ENCODE data around the gene JAG1.

The JAG1 gene

GRCh38 chr20:10639737-10640556 lies 33.9 kb downstream of the JAG1 start:
- no peak for DNase-seq (ENCODE audit: low read depth in 2 of 2, low spot score in 1 of 2)

GRCh38 chr20:10639077-10639736 lies 34.6 kb downstream of the JAG1 start:
- DNase-seq (ENCODE audit: low read depth in 2 of 2, low spot score in 1 of 2) = no peak

DNA sequence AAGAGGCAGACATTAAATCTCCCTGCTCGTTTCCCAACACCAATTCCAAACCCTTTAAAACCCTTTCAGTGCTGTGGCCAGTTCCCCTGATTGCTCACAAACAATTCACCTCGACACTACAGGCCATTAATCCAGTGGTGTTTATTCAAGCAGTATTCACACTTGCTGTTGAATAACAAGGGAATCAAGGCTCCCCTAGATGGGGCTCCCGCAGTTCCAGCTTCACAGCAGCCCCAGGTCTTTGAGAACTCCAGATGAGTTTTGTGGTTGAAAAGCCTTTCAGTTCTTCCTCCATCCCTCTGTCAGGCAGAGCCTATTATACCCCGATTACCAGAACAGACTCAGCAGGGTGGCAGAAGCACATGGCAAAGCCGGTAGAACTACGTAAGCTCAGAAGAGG lies 36.2 kb downstream of the JAG1 start:
- no peak for DNase-seq (ENCODE audit: low read depth in 2 of 2, low spot score in 1 of 2)

DNA sequence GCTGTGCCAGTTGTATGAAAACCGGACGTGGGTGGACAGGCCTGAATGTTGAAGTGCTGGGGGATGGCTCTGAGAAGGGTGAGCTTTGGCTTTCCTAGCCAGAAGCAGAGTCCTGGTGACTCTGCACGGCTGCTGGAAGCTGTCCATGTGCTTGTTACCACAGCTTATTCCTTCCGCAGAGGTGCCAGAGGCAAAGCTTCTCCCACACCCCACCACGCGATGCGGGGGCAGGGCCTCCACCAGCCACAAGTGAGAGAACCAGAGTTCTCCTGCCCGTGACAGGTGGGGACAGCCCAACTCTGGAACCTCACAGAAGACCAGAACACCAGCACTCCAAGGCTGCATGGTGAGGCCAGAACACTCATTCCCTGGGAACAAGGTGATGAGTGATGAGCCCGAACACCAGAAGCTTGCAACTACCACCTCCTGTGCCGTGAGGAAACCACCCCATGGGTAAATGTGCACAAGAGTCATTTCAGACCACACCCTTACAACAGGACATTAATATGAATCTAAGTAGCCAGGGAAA lies 36.7 kb downstream of the JAG1 start:
- no peak for DNase-seq (ENCODE audit: low read depth in 2 of 2, low spot score in 1 of 2)

DNA sequence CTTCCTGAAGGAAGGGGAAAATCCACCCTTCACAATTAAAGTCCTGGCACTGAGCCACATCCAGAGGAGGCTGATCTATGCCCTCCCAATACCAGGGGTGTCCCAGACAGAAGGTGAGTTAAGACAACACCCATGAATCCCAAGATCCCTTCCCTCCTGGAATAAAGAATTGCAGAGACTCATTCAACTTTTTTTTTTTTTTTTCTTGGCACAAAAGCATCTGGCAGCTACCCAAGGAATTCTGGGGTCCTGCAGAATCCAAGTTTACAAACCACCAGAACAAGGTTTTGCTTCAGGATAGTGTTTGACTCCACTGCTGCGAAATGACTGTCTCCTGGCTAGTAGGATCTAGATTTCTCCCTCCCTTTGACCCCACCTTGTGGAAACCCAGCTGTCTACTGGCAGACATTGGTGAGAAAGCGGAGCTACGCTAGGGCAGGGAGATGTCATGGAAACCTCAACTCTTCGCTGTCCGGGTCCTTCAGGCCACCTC lies 37.4 kb downstream of the JAG1 start:
- DNase-seq (ENCODE audit: low read depth in 2 of 2, low spot score in 1 of 2) = no peak

- DNase-seq (ENCODE audit: low read depth in 2 of 2, low spot score in 1 of 2) = no peak
Measured at GRCh38 chr20:10635476-10636208, 38.2 kb downstream of the JAG1 start.

- DNase-seq (ENCODE audit: low read depth in 2 of 2, low spot score in 1 of 2) = no peak
Measured at GRCh38 chr20:10634683-10635411, 39.0 kb downstream of the JAG1 start.

GRCh38 chr20:10634211-10634610 lies 39.6 kb downstream of the JAG1 start:
- no peak for DNase-seq (ENCODE audit: low read depth in 2 of 2, low spot score in 1 of 2)

DNA sequence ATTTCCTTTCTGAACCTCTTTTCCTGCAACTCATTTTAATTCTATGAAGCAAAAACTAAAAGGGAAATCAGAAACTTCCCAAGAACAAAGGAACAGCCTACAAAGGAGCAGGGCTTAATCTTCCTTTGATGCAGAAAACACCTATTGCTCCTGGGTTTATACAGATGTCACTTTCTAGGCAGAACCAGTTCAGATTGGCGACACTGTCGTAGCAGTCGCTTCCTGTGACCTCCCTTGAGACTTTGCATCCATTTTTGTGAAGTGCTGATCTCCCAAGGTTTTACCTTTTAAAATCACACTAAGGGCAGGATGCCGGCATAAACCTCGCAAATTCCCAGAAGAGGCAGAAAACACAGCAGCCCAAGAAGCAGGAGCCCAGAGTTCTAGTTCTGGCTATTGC lies 40.1 kb downstream of the JAG1 start:
- no peak for DNase-seq (ENCODE audit: low read depth in 2 of 2, low spot score in 1 of 2)

DNA sequence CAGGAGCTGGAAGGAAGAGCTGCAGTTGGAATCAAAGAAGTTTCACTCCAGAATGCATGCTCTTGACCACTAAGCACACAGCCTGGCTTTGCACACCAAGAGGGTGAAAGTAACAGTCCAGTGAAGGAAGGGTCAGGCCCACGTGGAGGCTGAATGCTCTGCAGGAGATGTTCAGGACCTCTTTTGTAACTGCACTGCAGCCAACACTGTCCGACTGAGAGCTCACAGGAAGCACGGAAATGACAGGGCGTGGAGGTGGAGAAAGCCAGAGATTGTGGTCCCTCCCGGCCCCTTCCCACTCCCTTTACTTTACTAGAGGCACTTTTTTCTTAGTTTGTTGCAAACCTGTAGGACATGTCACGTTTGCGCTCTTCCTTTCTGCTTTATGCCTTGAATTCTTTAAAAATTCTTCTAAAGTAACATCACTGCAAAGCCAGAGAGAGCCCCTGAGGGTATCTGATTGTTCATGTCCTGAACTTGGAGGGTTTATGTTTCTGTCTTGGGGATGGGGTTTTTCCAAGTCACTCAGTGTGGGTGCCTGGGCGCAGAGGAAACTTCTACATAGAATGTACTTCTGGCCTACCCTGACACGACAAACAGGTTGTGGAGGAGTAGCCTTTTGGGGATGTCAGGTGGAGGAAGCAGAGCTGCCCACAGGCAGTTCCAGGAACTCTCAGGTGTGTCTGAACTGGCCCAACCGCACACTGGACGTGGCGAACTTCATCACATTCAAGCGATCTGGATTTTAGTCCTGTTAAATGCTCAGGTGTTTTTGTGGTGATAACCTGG lies 40.9 kb downstream of the JAG1 start:
- DNase-seq (ENCODE audit: low read depth in 2 of 2, low spot score in 1 of 2) = no peak

DNA sequence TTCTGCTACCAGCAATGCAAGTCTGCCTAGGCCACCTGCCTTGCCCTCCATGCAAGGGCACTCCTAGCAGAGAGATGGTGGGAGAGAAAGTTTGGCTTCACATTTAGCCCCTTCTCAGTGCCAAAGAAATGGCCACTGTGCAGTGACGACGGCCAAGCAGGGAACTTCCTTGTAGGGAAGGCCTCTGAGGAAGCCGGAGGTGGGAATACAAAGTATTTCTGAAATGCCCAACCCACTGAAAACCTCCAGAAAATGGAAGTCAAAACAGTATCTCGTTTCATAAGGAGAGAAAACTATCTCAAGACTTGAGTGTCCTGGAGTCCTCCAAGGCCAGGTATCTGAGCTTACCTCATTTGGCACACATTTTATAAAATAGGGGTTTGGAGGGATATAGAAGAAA lies 42.7 kb downstream of the JAG1 start:
- DNase-seq (ENCODE audit: low read depth in 2 of 2, low spot score in 1 of 2) = no peak

DNA sequence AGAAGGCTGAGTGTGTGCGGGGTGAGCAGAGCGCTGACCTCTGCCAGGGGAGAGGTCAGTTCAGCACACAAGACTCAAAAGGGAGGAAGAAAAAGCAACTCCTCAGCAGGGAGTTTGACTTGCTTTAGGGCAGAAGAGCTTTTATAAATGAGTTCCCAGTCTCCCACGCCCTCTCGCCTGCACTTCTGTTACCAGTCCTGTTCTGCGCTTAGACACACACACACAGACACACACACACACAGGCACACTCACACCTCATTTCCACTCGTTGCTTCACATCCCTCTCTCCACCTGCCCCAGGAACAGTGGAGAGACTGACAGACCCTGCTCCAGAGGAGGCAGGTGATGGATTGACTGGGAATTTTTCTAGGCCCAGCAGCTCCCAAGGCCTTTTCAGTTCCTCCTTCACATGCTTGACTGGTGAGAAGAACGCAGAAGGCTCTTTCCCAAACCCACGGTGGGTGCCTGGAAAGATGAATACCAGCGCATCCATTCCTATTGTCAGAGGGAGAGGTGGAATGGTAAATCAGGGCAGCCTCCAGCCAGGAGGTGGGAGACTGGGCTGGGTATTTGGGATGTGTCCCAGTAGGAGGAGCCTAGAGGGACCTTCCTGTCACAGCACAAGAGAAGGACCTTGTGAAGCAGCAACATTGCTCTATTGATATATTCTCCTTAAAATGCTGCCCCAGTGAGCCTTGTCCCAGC lies 43.7 kb downstream of the JAG1 start:
- no peak for DNase-seq (ENCODE audit: low read depth in 2 of 2, low spot score in 1 of 2)

GRCh38 chr20:10626896-10627295 lies 46.9 kb downstream of the JAG1 start:
- no peak for DNase-seq (ENCODE audit: low read depth in 2 of 2, low spot score in 1 of 2)

DNA sequence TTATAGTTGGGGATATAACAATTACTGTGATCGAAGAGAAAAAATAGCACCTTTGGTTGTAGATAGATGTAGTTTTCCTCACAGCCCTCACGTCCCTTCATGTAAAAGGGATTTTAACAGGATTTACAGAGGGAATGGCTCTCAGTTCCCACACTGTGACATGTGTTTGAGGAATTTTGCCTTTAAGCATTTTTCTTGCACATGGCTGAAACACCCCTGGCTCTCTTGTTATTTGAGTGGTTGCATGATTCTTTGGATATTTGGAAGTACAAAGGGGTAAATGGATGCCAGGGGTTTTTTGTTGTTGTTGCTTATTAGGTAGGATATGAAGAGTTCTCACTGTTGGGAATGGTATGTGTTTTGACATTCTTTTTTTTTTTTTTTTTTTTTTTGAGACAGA lies 48.2 kb downstream of the JAG1 start:
- no peak for DNase-seq (ENCODE audit: low read depth in 2 of 2, low spot score in 1 of 2)

GRCh38 chr20:10622657-10623418 lies 51.0 kb downstream of the JAG1 start:
- no peak for DNase-seq (ENCODE audit: low read depth in 2 of 2, low spot score in 1 of 2)

DNA sequence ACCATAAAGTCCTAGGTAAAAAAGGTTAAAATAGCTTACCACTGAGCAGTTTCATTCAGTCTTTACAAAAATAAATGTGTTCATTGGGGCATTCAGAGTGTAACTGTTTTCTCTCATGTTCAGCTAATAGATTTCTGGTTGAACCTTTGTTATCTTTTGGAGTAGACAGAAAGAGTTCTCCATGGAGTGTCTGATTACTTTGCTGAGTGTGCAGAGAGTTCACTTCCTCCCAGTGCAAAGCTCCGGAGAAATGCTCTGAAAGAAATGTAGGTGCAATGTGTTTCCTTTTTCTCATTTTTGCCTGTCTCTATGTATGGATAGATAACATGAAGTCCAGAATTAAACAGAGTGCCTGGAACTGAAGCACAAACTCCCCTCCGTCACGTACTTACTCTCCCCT lies 52.6 kb downstream of the JAG1 start:
- DNase-seq (ENCODE audit: low read depth in 2 of 2, low spot score in 1 of 2) = no peak

DNA sequence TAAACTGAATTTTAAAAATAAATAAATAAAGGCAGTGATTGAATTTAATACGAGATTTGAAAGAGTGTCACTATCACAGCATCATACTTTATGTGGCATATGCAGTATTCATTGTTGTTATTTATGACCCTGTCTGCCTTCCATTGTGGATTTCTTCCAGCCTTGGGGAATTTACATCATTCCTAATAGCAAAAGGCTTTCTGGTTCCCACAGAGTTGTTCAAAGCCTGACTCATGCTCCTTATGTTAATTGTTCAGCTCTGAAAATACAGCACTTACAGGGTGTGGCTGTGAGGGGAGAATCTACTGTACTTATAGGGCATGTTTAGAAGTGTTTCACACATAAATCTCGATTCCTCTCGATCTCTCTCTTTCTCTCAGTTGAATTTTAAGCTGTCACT lies 54.4 kb downstream of the JAG1 start:
- no peak for DNase-seq (ENCODE audit: low read depth in 2 of 2, low spot score in 1 of 2)

GRCh38 chr20:10618611-10619245 lies 55.1 kb downstream of the JAG1 start:
- no peak for DNase-seq (ENCODE audit: low read depth in 2 of 2, low spot score in 1 of 2)
